GM23248 (cell line): ENCODE measurements around the gene RIT2.

ENCODE experiments used
- EZH2 ChIP-seq: fragments of 200-600 bp; sonication (generic); IDR thresholded peaks from 2 replicates; pipeline ENCODE4 v1.6.1; 2018; ENCODE audit warnings: antibody characterized with exemption, mild to moderate bottlenecking; ENCODE audit not compliant: insufficient read depth, poor library complexity, severe bottlenecking
- EZH2phosphoT487 ChIP-seq: fragments of 200-600 bp; sonication (generic); IDR thresholded peaks from 2 replicates; pipeline ENCODE4 v1.6.1; 2018; ENCODE audit warnings: antibody characterized with exemption, moderate library complexity, mild to moderate bottlenecking, low read depth; ENCODE audit not compliant: insufficient read depth

GRCh38 chr18:42915299-42915698 is 200.2 kb downstream of the RIT2 start:
- TF ChIP-seq EZH2 (no peak), EZH2phosphoT487 (no peak)
